Activated CD8-positive, alpha-beta memory T cell treated with anti-CD3 and anti-CD28 coated beads for 1 hour (primary cell): Measurements from ENCODE around the gene ITFG1.
"Not testable (repeated sequence)": the region's sequence is repeated elsewhere in the genome, so short reads cannot be mapped to it uniquely, and the experiment has no call there.

Experiments
- DNase-seq, 2 donors: peaks; one replicate each; pipeline ENCODE4 v3.0.0-alpha.2; 2020; ENCODE audit warnings: low read depth in 1 of 2; ENCODE audit errors: extremely low read depth in 1 of 2

Gene ITFG1

DNA sequence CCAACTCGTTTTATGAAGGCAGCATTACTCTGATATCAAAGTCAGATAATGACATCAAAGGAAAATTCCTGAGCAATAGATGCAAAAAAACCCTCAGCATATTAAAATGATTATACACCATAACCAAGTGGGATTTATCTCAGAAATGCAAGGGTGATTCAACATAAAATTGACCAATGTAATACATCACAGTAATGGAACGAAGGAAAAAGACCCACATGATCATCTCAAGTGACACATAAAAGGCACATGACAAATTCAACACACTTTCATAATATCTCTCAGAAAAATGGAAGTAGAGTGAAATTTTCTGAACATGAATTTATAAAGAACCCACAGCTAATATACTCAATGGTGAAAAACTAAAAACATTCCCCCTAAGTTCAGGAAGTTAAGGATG, 118.8 kb downstream of the ITFG1 start:
- no peak for DNase-seq

DNA sequence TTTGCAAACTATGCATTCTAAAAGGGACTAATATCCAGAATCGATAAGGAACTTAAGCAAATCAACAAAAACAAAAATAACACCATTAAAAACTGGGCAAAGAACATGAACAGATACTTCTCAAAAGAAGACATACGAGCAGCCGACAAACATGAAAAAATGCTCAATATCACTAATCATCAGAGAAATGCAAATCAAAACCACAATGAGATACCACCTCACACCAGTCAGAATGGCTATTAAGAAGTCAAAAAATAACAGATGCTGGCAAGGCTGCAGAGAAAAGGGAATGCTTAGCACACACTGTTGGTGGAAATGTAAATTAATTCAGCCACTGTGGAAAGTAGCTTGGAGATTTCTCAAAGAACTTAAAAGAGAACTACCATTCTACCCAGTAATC, 130.3 kb downstream of the ITFG1 start:
- DNase-seq: not testable (repeated sequence)

DNA sequence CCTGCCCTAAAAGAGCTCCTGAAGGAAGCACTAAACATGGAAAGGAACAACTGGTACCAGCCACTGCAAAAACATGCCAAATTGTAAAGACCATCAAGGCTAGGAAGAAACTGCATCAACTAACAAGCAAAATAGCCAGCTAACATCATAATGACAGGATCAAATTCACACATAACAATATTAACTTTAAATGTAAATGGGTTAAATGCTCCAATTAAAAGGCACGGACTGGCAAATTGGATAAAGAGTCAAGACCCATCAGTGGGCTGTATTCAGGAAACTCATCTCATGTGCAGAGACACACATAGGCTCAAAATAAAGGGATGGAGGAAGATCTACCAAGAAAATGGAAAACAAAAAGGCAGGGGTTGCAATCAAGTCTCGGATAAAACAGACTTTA, 136.6 kb downstream of the ITFG1 start:
- not testable (repeated sequence) for DNase-seq

DNA sequence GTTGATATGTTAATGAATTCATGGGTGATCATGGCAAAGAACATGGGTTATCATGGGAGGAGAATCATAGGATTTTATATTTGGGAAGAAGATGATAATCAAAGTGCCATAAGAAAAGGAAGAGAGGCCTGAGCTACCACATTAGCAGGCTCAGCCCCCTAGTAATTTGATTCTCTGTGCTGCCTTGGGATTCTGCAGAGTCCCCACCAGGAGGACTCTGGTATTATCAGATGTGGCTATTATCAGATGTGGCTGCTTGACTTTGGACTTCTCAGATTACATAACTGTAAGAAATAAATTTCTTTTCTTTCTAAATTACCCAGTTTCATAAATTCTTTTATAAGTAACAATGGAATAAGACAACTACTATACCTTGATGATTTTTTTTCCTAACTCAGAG, 137.6 kb downstream of the ITFG1 start:
- DNase-seq: no peak

DNA sequence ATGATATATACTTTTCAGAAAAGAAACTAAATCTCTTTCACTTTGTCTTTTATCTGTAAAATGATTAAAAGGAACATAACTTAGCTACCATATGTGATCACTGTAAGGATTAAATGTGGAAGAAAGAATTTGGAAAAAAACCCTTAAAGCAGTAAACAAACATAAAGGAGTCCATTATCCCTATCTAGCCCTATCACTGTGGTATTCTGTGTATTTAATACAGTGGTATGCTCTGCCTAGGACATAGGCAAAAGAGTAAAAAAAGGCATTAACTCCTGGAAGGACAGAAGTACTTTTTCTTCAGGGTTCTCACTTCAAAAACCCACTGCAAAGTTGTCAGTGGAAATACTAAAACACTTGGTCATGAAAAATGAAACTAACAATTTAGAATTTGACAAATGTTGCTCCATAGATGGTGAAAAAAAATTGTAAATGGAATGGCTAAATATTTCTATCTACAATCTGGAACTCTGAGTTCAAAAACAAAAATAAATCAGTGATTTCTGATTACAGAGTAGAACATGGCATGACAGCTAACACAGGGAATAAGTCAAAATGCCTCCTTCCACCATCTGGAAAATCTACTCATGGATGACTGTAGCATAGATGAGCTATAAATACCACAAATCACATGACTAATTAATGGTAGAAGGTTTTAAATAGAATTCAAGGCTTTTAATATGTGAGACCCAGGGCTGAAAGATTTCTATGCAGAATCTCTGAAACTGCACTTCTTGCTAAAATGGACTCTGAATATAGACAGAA, 140.1 kb downstream of the ITFG1 start:
- no peak for DNase-seq

DNA sequence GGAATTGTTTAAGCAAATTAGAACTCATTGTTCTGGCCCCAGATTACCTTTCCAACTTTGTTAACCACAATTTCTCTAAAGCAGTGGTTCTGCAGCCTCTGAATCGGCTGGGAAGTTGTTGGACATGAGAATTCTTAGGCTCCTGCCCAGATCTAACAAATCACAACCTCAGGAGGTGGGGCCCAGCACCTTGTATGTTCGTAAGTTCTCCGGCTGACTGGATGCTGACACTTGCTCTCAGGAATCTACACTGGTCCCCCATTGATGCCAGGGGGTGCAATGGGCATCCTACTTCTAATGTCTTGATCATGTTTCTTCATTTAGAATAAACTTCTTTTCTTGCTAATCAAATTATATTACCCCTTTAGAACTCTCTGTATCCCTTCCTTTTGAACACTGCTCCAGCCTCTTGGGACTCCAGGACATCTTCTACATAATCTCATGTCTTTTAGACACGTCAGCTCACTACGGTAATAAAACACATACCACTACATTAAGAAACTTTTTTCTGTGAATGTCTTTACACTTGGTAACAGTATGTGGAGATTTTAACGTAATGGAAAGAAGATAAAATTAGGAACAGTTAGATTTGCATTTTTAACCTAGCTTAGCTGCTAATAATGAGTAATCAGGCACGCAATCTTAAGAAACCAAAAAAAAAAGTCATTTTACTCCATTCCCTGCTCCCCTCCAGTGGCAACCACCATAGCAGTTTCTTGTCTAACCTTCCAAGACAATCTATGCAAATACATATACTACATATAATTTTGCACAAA, 143.2 kb downstream of the ITFG1 start:
- DNase-seq: no peak

DNA sequence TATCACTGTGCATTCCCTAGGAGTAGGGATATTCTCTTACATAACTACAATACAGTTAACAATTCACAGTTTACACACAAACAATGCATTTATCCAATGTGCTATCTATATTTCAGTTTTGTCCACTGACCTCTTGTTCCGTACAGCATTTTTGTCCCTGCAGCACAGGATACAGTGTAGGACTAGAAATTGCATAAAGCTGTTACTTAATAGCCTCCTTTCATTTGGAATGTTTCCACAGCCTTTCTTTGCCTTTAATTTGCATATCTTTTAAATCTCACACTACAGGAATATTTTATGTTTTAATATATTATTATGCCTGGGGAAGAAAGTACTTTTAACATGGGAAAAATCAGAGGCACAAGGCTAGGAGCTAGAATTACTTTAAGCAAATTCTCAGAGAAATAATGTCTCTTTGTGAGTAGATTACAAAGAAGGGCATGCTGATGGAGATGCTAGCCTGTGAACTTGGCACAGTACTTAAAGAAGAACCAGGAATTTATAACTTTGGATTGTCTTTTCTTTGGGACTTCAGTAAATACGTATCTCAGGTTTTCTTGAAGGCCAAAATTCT, 144.3 kb downstream of the ITFG1 start:
- no peak for DNase-seq

DNA sequence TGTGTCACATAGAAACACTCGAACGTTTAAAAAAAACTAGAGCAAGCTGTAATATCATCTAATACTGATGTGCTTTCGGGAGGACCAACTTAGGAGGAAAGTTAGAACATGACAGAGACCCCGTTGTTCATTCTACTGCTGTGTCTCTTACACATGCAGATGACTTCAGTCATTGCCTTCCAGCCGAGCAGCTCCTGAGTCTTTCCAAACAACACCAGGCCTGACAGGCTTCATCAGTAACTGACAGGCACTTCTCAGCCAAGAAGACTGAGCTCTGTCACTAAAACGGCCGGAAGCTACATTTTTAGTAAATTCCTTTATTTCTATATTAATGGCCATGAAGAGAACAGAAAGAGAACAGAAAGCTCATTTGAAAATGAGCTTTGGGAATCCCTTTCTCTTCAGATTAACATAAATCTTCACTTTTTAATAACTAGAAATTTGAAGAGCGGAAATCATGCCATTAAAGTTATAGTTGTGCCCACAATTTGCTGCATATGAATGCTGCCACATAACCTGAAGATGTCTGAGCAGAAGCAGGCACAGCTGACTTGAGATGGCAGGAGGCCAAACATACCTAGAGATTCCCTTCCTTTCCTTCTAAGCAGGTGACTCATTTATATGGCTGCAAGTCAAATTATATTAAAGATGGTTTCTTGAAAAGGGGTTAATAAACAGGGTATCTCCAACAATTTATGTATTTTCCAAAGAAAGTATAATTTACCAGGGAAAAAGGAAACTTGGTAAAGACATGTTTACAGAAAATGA, 148.9 kb downstream of the ITFG1 start:
- DNase-seq: no peak

DNA sequence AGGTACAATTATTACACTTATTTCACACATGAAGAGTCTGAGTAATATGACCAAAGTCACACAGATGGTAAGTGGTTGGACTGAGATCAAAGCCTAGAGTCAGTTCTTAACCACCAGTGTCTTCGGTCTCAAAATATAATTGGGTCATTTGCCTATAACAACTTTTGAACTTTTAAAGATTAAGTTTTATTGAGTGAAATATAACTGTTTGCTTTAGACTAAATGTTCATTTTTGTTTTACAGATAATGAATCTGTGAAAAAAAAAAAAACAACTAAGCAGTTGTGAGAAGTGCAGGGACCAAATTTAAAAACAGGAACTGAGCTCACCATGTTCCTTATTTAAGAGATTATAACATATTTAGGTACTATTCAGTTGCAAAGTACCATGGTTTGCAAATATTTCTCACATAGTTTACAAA, 150.1 kb downstream of the ITFG1 start:
- DNase-seq: no peak

DNA sequence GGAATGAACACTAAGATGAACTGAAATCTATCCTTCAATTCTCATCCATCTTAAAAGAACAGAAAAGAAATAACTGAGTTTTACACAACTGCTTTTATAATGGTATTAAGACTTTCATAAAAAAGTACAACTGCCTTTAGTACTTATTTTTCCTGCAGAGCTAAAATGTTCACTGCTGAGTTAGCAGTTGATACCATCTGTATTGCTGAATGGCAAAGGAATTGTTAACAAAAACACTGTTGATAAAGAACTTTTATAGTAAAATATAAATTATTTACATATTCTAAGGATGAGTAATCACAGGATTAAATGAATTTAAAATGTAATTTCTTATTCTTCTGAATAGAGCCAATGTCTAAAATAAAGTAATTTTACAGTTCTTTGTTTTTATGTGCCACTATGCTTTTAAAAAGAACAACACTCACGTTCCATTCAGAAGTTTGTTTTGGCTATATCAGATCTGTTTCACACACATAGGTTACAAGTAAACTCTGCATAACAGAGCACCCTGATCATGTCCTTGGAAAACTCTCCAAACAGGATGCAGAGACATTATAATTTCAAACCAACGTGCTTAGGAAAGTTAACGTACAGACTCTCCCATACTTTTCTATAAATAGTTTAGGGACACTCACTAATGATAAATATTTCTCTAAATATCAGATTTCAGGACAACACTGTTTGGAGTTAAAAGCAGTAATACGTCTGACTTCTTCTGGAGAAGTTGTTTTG, 151.1 kb downstream of the ITFG1 start:
- DNase-seq: no peak

DNA sequence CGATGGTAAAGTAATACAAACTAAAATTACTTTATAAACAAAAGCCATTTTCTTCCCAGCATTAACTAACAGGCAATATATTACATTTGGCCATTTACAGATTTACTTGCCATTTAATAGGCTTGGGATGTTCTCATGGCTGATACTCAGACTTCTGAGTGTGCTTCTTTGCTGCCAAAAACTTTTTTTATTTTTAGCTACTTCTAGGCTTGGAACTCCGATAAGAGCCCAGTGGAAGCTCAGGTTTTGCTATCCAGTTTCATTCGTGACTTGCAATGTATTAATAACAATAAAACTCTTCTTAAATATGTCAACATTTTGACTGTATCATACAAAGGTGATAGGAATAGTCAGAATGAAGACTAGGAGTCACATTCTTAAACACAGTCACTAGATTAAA, 152.3 kb downstream of the ITFG1 start:
- no peak for DNase-seq

DNA sequence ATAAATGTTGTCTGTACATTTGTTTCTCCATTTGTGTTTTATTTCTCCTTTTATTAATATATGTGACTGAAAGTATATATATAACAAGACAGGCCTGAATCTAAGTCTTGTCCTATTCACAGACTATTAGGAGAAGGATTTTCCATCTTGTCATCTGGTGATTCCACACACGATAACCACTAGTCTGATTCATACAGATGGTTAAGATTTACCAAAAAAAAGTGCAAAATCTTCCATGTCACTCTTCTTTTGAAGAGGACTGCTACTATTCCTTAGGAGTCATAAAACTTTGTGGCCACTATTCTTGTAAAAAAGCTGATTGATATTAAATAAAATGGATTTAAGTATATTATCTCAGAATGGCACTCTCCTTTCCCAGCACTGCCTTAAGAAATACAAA, 156.3 kb downstream of the ITFG1 start:
- DNase-seq: no peak

DNA sequence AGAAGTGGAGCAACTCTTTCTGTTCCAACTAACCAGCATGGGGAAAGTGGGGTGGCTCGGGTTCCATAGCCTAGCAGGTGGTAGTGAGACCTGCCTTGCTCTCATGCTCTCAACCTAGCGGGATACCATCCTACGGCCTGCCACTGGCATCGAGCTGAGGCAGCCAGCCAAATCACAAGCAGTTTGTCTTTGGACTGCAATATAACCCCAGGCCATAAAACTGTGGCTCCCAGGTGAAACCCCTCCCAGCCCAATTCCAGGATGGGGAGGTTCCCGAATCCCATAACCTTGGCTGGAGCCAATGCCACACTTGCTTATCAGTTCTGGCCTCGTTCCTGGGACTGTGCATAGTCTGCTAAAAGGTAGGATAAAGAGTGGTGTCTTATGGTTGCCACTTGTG, 161.3 kb downstream of the ITFG1 start:
- no peak for DNase-seq

DNA sequence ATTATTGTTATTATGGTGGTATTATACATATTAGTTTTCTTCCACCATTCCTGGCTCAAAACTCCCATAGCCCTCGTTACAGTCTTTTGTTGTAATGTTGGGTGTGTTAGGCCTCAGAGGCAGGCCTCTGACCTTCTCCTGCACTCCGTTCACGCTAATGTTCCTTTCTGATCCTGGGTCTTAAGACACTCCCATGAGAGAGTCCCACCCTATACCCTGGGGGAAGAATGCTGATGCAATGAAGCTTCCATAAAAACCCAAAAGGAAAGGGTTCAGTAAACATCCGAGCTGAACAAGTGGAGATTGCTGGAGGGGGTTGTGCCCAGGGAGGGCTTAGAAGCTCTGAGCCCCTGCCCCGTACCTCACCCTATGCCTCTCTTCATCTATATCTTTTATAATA, 175.9 kb downstream of the ITFG1 start:
- no peak for DNase-seq

DNA sequence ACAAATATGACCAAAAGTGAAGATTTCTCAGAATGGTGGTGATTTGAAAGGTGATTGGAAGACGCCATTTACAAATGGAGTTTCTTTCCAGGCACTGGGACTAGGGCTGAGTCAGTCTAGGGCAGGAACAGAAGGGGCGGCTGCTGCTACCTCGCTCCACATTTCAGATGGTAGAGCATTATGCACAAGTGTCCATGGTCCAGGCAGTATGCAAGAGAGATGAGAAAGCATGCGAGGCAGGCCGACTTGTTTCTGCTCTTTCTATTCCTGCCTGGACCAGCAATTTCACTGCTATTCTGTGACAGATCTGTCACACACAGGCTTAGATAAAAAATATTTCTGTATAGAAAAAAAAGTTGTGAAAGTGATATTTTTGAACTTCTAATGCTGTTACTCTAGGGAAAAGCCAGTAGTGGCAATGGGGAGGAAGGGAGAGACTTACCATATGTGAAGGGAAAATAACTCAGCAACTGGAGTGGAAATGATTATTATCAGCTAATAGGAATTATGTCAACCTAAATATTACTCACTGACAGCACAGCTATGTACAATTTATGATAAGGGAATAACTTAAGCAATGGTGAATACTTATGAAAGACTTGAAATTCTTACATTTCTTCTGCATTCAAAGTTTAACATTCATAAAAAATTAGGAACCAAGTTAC, 182.4 kb downstream of the ITFG1 start:
- no peak for DNase-seq

DNA sequence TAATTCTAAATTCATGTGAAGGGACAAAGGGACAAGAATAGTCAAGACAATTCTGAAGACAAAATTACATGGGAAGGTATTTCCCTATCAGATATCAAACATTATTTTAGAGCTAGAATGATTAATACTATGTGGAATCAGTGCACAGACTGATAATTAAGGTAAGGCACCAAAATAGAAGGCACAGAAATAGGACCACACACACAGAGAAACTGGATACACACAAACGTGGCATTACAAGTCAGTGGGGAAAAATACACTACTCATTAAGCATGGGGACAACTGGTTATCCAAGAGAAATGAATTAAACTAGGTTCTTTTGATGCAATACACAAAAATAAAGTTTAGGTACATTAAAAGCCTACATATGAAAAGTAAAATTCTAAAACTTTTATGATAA, 184.3 kb downstream of the ITFG1 start:
- no peak for DNase-seq

DNA sequence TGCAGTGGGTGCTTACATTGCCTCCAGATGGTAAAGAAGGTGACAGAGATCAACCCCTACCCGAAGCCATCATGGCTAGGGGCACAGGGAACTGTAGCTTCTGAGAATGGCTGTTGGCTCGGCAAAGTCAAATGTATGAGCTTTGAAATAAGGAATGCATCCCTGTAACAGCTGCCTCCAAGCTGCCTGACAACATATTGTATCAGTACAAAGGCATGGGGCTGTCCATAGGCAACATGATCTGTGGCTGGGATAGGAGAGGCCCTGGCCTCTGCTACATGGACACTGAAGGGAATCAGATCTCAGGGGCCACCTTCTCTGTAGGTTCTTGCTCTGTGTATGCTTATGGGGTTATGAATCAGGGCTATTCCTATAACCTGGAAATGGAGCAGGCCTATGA, 197.9 kb downstream of the ITFG1 start:
- no peak for DNase-seq

DNA sequence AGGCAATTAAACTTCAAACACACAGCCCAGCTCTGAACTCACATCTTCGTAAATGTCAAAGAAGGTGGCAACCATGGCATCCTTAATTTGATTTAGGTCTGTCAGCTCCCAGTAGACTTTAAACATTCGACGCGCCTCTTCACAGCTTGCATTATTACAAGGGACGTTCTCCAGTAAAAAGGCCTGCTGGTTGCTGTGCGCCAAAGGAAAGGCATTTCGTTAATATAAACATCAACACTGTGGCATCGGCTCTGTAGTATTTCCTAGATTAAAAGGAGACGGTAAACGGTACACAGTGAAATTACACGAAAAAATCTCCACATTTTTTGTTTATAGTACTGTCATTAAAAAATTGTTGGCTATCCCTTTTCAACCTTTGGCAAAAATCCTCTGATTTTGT, 200.4 kb downstream of the ITFG1 start:
- no peak for DNase-seq

DNA sequence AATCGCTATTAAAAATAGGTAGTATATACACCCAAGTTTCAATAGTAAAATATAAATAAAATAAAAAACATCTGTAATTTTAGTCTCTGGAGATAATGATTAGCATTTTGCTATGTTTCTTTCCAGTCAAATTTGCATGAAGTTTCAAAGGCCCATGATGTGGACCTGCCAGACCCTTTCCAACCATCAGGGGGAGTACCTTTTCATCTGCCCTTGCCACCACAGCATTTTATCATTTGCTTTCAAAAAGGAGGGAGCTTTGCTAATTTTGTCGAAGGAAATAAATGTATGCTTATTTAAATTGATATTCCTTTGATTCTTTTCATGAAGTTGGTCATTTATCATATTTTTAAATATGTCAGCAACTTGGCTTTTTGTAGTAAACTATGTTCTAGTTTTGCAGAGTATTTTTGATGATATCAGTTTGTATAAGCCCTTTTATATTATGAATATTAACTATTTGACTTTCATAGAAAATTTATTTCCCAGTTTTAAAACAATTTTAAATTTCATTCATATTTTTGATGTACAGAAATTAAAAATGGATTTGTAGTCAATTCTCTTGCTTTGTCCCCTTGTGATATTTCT, 201.9 kb downstream of the ITFG1 start:
- DNase-seq: no peak

DNA sequence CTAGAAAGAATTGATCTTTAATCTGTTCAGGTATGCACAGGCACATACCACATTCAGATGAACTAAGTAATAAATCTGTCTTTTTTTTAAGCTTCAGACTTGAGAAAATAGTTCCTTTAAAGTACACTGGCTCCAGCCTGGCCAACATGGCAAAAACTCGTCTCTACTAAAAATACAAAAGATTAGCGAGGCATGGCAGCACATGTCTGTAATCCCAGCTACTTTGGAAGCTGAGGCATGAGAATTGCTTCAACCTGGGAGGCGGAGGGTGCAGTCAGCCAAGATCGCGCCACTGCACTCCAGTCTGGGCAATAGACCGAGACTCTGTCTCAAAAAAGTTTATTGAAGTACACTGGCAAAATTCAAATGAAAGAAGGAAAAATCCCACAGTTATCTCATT, 206.1 kb downstream of the ITFG1 start:
- no peak for DNase-seq
